HG02759 (cell line): ENCODE data around the gene CACNG8.
"Not testable (repeated sequence)": the region's sequence is repeated elsewhere in the genome, so short reads cannot be mapped to it uniquely, and the experiment has no call there.

ENCODE experiments used
- ATAC-seq: cut with Tn5 transposase; IDR thresholded peaks from one replicate; pipeline ENCODE4 v1.9.1; 2021; ENCODE audit warnings: mild to moderate bottlenecking, moderate library complexity; ENCODE audit not compliant: unreplicated experiment

CACNG8 gene

GRCh38 chr19:54030895-54031586 lies 68.3 kb downstream of the CACNG8 start:
- no peak for ATAC-seq

GRCh38 chr19:54035215-54036178 lies 72.8 kb downstream of the CACNG8 start:
- ATAC-seq, result no peak

- not testable (repeated sequence) for ATAC-seq
Measured at GRCh38 chr19:54036542-54036941, 73.8 kb downstream of the CACNG8 start.
